ENCODE measurements around the gene EIF4B. TPM values are rescaled to one million over a fixed set of nuclear protein-coding genes. Genes with fewer than 3 reads are reported as not detected.

The EIF4B gene
- total and polyA plus RNA-seq, 2 experiments from 2014 or later, result 74.8 to 501 TPM

- no peak overlapping the region for H3K4me3 ChIP-seq
- no peak for TF ChIP-seq EZH2phosphoT487 (IDR thresholded peaks at IDR 0.05; ENCODE audit: insufficient read depth, low read depth)
- TF ChIP-seq EZH2 (IDR thresholded peaks at IDR 0.05; ENCODE audit: insufficient read depth, poor library complexity, severe bottlenecking), result no peak
- in situ Hi-C loops (cut with MboI), result no loop called here
- H3K27ac ChIP-seq, result peak overlapping the region; percentile 36; the same call in 1 of the 2 replicates
- DNase-seq, result peak; percentile 49
- no peak overlapping the region for H2AFZ ChIP-seq
- no peaks in the 10 kb centered on the region for H3K27me3 ChIP-seq (replicated peaks; ENCODE audit: insufficient read depth)
- peak overlapping the region; percentile 34 for H3K9ac ChIP-seq
- H3K36me3 ChIP-seq (ENCODE audit: low read depth), result peaks cover 2% of the 10 kb centered on the region; the same call in 1 of the 2 replicates
- peak overlapping the region; percentile 60 for H3K4me2 ChIP-seq (ENCODE audit: unreplicated experiment)
- H3K4me1 ChIP-seq (ENCODE audit: insufficient read depth), result peaks cover 33% of the 10 kb centered on the region
- 32 to 38% methylated on average over 11 of the region's 11 CpGs for WGBS, 2 experiments (ENCODE audit: low coverage in 1 of 2, low lambda C conversion rate in 2 of 2, missing lambda C conversion rate in 2 of 2)
- H4K20me1 ChIP-seq (ENCODE audit: insufficient read depth), result no peaks in the 10 kb centered on the region
- 0 out of 2 replicates have a peak, but pooled peaks cover 4% of the 10 kb centered on the region for H3F3A ChIP-seq (ENCODE audit: insufficient read depth)
- H3K9me2 ChIP-seq (ENCODE audit: insufficient read depth), result no peaks in the 10 kb centered on the region
- H3K79me2 ChIP-seq (ENCODE audit: insufficient read depth), result peaks cover 26% of the 10 kb centered on the region
- H3K9me3 ChIP-seq (ENCODE audit: low read depth), result no peaks in the 10 kb centered on the region
Measured at GRCh38 chr12:53071591-53072551, 65.6 kb downstream of the EIF4B start.

- peaks cover 35% of the 10 kb centered on the region for H3K4me1 ChIP-seq (ENCODE audit: insufficient read depth)
- TF ChIP-seq EZH2phosphoT487 (IDR thresholded peaks at IDR 0.05; ENCODE audit: insufficient read depth, low read depth), result no peak
- TF ChIP-seq EZH2 (IDR thresholded peaks at IDR 0.05; ENCODE audit: insufficient read depth, poor library complexity, severe bottlenecking), result no peak
- H3K9me3 ChIP-seq (ENCODE audit: low read depth), result no peaks in the 10 kb centered on the region
- no peak overlapping the region for H2AFZ ChIP-seq
- peaks cover 45% of the 10 kb centered on the region for H3K79me2 ChIP-seq (ENCODE audit: insufficient read depth)
- no peak overlapping the region for H3K4me3 ChIP-seq
- WGBS, 2 experiments (ENCODE audit: low coverage in 1 of 2, low lambda C conversion rate in 2 of 2, missing lambda C conversion rate in 2 of 2), result 83 to 87% methylated on average over 6 of the region's 6 CpGs
- no peaks in the 10 kb centered on the region for H3K27me3 ChIP-seq (replicated peaks; ENCODE audit: insufficient read depth)
- H3F3A ChIP-seq (ENCODE audit: insufficient read depth), result peaks cover 13% of the 10 kb centered on the region; the same call in 1 of the 2 replicates
- H4K20me1 ChIP-seq (ENCODE audit: insufficient read depth), result no peaks in the 10 kb centered on the region
- no peak overlapping the region for H3K4me2 ChIP-seq (ENCODE audit: unreplicated experiment)
- no peak overlapping the region for H3K9ac ChIP-seq
- no peaks in the 10 kb centered on the region for H3K9me2 ChIP-seq (ENCODE audit: insufficient read depth)
- in situ Hi-C loops (cut with MboI), result no loop called here
- DNase-seq, result no peak
- H3K36me3 ChIP-seq (ENCODE audit: low read depth), result peaks cover 3% of the 10 kb centered on the region; the same call in 1 of the 2 replicates
- no peak overlapping the region for H3K27ac ChIP-seq
Measured at GRCh38 chr12:53073881-53074280, 67.6 kb downstream of the EIF4B start.

- Histone ChIP-seq H3K9ac (no peak overlapping the region), H3F3A (ENCODE audit: insufficient read depth) (peaks cover 13% of the 10 kb centered on the region; the same call in 1 of the 2 replicates), H3K27me3 (replicated peaks; ENCODE audit: insufficient read depth) (no peaks in the 10 kb centered on the region), H3K79me2 (ENCODE audit: insufficient read depth) (peaks cover 45% of the 10 kb centered on the region), H2AFZ (no peak overlapping the region), H3K9me3 (ENCODE audit: low read depth) (no peaks in the 10 kb centered on the region), H3K9me2 (ENCODE audit: insufficient read depth) (no peaks in the 10 kb centered on the region), H3K4me1 (ENCODE audit: insufficient read depth) (peaks cover 35% of the 10 kb centered on the region), H4K20me1 (ENCODE audit: insufficient read depth) (no peaks in the 10 kb centered on the region), H3K4me2 (ENCODE audit: unreplicated experiment) (no peak overlapping the region), H3K4me3 (no peak overlapping the region), H3K36me3 (ENCODE audit: low read depth) (peaks cover 3% of the 10 kb centered on the region; the same call in 1 of the 2 replicates), H3K27ac (no peak overlapping the region)
- in situ Hi-C loops (cut with MboI), result no loop called here
- DNase-seq, result no peak
- 91 to 94% methylated on average over 11 of the region's 11 CpGs for WGBS, 2 experiments (ENCODE audit: low coverage in 1 of 2, low lambda C conversion rate in 2 of 2, missing lambda C conversion rate in 2 of 2)
- no peak for TF ChIP-seq EZH2phosphoT487 (IDR thresholded peaks at IDR 0.05; ENCODE audit: insufficient read depth, low read depth)
- TF ChIP-seq EZH2 (IDR thresholded peaks at IDR 0.05; ENCODE audit: insufficient read depth, poor library complexity, severe bottlenecking), result no peak
Measured at GRCh38 chr12:53074283-53074998, 68.2 kb downstream of the EIF4B start.

GRCh38 chr12:53074999-53075370 is 68.7 kb downstream of the EIF4B start:
- Histone ChIP-seq H3K9ac (no peak overlapping the region), H3K4me3 (no peak overlapping the region), H3F3A (ENCODE audit: insufficient read depth) (peaks cover 18% of the 10 kb centered on the region), H3K4me2 (ENCODE audit: unreplicated experiment) (no peak overlapping the region), H3K36me3 (ENCODE audit: low read depth) (peaks cover 3% of the 10 kb centered on the region; the same call in 1 of the 2 replicates), H2AFZ (no peak overlapping the region), H3K27ac (no peak overlapping the region), H3K4me1 (ENCODE audit: insufficient read depth) (peaks cover 38% of the 10 kb centered on the region), H4K20me1 (ENCODE audit: insufficient read depth) (no peaks in the 10 kb centered on the region), H3K79me2 (ENCODE audit: insufficient read depth) (peaks cover 45% of the 10 kb centered on the region), H3K9me3 (ENCODE audit: low read depth) (no peaks in the 10 kb centered on the region), H3K27me3 (replicated peaks; ENCODE audit: insufficient read depth) (no peaks in the 10 kb centered on the region), H3K9me2 (ENCODE audit: insufficient read depth) (no peaks in the 10 kb centered on the region)
- DNase-seq, result no peak
- WGBS, 2 experiments (ENCODE audit: low coverage in 1 of 2, low lambda C conversion rate in 2 of 2, missing lambda C conversion rate in 2 of 2), result 98% methylated on average over 3 of the region's 3 CpGs
- TF ChIP-seq EZH2phosphoT487 (IDR thresholded peaks at IDR 0.05; ENCODE audit: insufficient read depth, low read depth) (no peak), EZH2 (IDR thresholded peaks at IDR 0.05; ENCODE audit: insufficient read depth, poor library complexity, severe bottlenecking) (no peak)
- in situ Hi-C loops (cut with MboI), result no loop called here
